HEK293 (cell line): ENCODE measurements around the gene LRRC23.

Source experiments
- CTCF ChIP-seq: fragments of 450-650 bp; formaldehyde crosslinking; IDR thresholded peaks from 2 replicates; pipeline ENCODE4 v1.5.1; 2016; ENCODE audit warnings: missing biosample characterization, missing genetic modification characterization
- GLIS1 ChIP-seq: fragments of 450-650 bp; formaldehyde crosslinking; IDR thresholded peaks from 2 replicates; pipeline ENCODE4 v1.5.1; 2016; ENCODE audit warnings: missing biosample characterization, missing genetic modification characterization
- HOXD13 ChIP-seq: sonication (generic); formaldehyde crosslinking; IDR thresholded peaks from 2 replicates; pipeline ENCODE4 v1.8.0; 2022; ENCODE audit warnings: missing genetic modification reagents, borderline replicate concordance
- KLF10 ChIP-seq: fragments of 450-650 bp; IDR thresholded peaks from 2 replicates; pipeline ENCODE4 v1.5.1; 2018; ENCODE audit warnings: missing biosample characterization, mild to moderate bottlenecking, missing genetic modification characterization
- PATZ1 ChIP-seq: fragments of 450-650 bp; formaldehyde crosslinking; IDR thresholded peaks from 2 replicates; pipeline ENCODE4 v1.5.1; 2016; ENCODE audit warnings: missing biosample characterization, missing genetic modification characterization
- PBX3 ChIP-seq: sonication (generic); formaldehyde crosslinking; IDR thresholded peaks from 2 replicates; pipeline ENCODE4 v1.8.1; 2022; ENCODE audit warnings: mild to moderate bottlenecking, moderate library complexity, missing genetic modification reagents
- PRDM1 ChIP-seq: fragments of 450-650 bp; formaldehyde crosslinking; IDR thresholded peaks from 2 replicates; pipeline ENCODE4; 2016; ENCODE audit warnings: missing biosample characterization, missing genetic modification characterization
- SCRT2 ChIP-seq: fragments of 450-650 bp; formaldehyde crosslinking; IDR thresholded peaks from 2 replicates; pipeline ENCODE4 v1.5.1; 2016; ENCODE audit warnings: missing biosample characterization, missing genetic modification characterization
- ZBTB10 ChIP-seq: fragments of 450-650 bp; formaldehyde crosslinking; IDR thresholded peaks from 2 replicates; pipeline ENCODE4 v1.5.1; 2016; ENCODE audit warnings: missing biosample characterization, missing genetic modification characterization
- ZBTB17 ChIP-seq: fragments of 450-650 bp; formaldehyde crosslinking; IDR thresholded peaks from 2 replicates; pipeline ENCODE4 v1.5.1; 2016; ENCODE audit warnings: missing biosample characterization, missing genetic modification characterization
- ZBTB21 ChIP-seq: fragments of 450-650 bp; formaldehyde crosslinking; IDR thresholded peaks from 2 replicates; pipeline ENCODE4 v1.5.1; 2017; ENCODE audit warnings: missing biosample characterization, missing genetic modification characterization
- ZBTB44 ChIP-seq: fragments of 450-650 bp; IDR thresholded peaks from 2 replicates; pipeline ENCODE4 v1.5.1; 2018; ENCODE audit warnings: missing biosample characterization, mild to moderate bottlenecking, missing genetic modification characterization
- ZFP3 ChIP-seq: fragments of 450-650 bp; formaldehyde crosslinking; IDR thresholded peaks from 2 replicates; pipeline ENCODE4 v1.5.1; 2016; ENCODE audit warnings: low read depth, missing biosample characterization, missing genetic modification characterization
- ZFP69B ChIP-seq: fragments of 450-650 bp; formaldehyde crosslinking; IDR thresholded peaks from 2 replicates; pipeline ENCODE4 v1.5.1; 2016; ENCODE audit warnings: missing biosample characterization, missing genetic modification characterization
- ZNF112 ChIP-seq: fragments of 450-650 bp; formaldehyde crosslinking; IDR thresholded peaks from 2 replicates; pipeline ENCODE4 v1.5.0; 2017; ENCODE audit warnings: missing biosample characterization, missing genetic modification characterization
- ZNF174 ChIP-seq: fragments of 450-650 bp; formaldehyde crosslinking; IDR thresholded peaks from 2 replicates; pipeline ENCODE4 v1.5.0; 2017; ENCODE audit warnings: missing biosample characterization, mild to moderate bottlenecking, missing genetic modification characterization
- ZNF175 ChIP-seq: fragments of 450-650 bp; formaldehyde crosslinking; IDR thresholded peaks from 2 replicates; pipeline ENCODE4 v1.5.1; 2016; ENCODE audit warnings: missing biosample characterization, missing genetic modification characterization
- ZNF248 ChIP-seq: fragments of 450-650 bp; formaldehyde crosslinking; IDR thresholded peaks from 2 replicates; pipeline ENCODE4 v1.5.1; 2017; ENCODE audit warnings: missing biosample characterization, missing genetic modification characterization
- ZNF341 ChIP-seq: fragments of 450-650 bp; formaldehyde crosslinking; IDR thresholded peaks from 2 replicates; pipeline ENCODE4; 2016; ENCODE audit warnings: low read depth, missing biosample characterization, missing genetic modification characterization
- ZNF433 ChIP-seq: fragments of 450-650 bp; formaldehyde crosslinking; IDR thresholded peaks from 2 replicates; pipeline ENCODE4 v1.5.1; 2016; ENCODE audit warnings: missing biosample characterization, missing genetic modification characterization, low read depth
- ZNF48 ChIP-seq: fragments of 450-650 bp; formaldehyde crosslinking; IDR thresholded peaks from 2 replicates; pipeline ENCODE4 v1.5.1; 2016; ENCODE audit warnings: missing biosample characterization, missing genetic modification characterization
- ZNF571 ChIP-seq: fragments of 450-650 bp; formaldehyde crosslinking; IDR thresholded peaks from 2 replicates; pipeline ENCODE4 v1.5.0; 2017; ENCODE audit warnings: missing biosample characterization, missing genetic modification characterization
- ZNF580 ChIP-seq: fragments of 450-650 bp; formaldehyde crosslinking; IDR thresholded peaks from 2 replicates; pipeline ENCODE4 v1.5.1; 2016; ENCODE audit warnings: missing biosample characterization, missing genetic modification characterization
- ZNF626 ChIP-seq: fragments of 450-650 bp; sonication (Bioruptor Pico); formaldehyde crosslinking; IDR thresholded peaks from 2 replicates; pipeline ENCODE4 v1.5.1; 2018; ENCODE audit warnings: missing biosample characterization, missing genetic modification characterization, inconsistent platforms
- ZNF768 ChIP-seq: fragments of 450-650 bp; formaldehyde crosslinking; IDR thresholded peaks from 2 replicates; pipeline ENCODE4 v1.5.1; 2018; ENCODE audit warnings: missing biosample characterization, mild to moderate bottlenecking, missing genetic modification characterization
- ZNF776 ChIP-seq: fragments of 450-650 bp; formaldehyde crosslinking; IDR thresholded peaks from 2 replicates; pipeline ENCODE4 v1.5.0; 2017; ENCODE audit warnings: missing biosample characterization, missing genetic modification characterization, borderline replicate concordance
- ZNF791 ChIP-seq: fragments of 450-650 bp; formaldehyde crosslinking; IDR thresholded peaks from 2 replicates; pipeline ENCODE4 v1.5.1; 2016; ENCODE audit warnings: missing biosample characterization, missing genetic modification characterization
- ZNF837 ChIP-seq: fragments of 450-650 bp; formaldehyde crosslinking; IDR thresholded peaks from 2 replicates; pipeline ENCODE4 v1.5.1; 2016; ENCODE audit warnings: missing biosample characterization, missing genetic modification characterization
- ZSCAN5A ChIP-seq: fragments of 450-650 bp; formaldehyde crosslinking; IDR thresholded peaks from 2 replicates; pipeline ENCODE4 v1.5.1; 2016; ENCODE audit warnings: missing biosample characterization, missing genetic modification characterization

Gene LRRC23

GRCh38 chr12:6868211-6869048 is 36.2 kb upstream of the LRRC23 start (continued):
- TF ChIP-seq ZFP3 (tag by site-specific recombination) (no peak), ZNF571 (tag by site-specific recombination) (no peak), ZNF626 (tag by site-specific recombination) (no peak), PRDM1 (peak; percentile 44; the same call in 1 of the 2 replicates), ZBTB44 (tag by site-specific recombination) (no peak), GLIS1 (tag by site-specific recombination) (0 out of 2 replicates have a peak, but pooled peaks have one; percentile 1), ZBTB10 (tag by site-specific recombination) (no peak), ZBTB21 (tag by site-specific recombination) (no peak), ZNF341 (tag by site-specific recombination) (no peak), ZNF580 (no peak), ZNF248 (tag by site-specific recombination) (no peak), CTCF (tag by site-specific recombination) (peak; percentile 65), ZSCAN5A (tag by site-specific recombination) (no peak), SCRT2 (tag by site-specific recombination) (no peak), ZFP69B (no peak), ZNF48 (tag by site-specific recombination) (no peak), PATZ1 (tag by site-specific recombination) (no peak), ZNF433 (no peak), ZNF791 (tag by site-specific recombination) (no peak), ZNF175 (no peak), KLF10 (tag by site-specific recombination) (no peak), ZNF174 (no peak), ZNF837 (tag by site-specific recombination) (no peak), ZNF112 (tag by site-specific recombination) (no peak), HOXD13 (CRISPR knock-in tag) (no peak), PBX3 (CRISPR knock-in tag) (no peak), ZBTB17 (tag by site-specific recombination) (no peak), ZNF776 (tag by site-specific recombination) (no peak), ZNF768 (tag by site-specific recombination) (no peak)
